Neural progenitor cell (in vitro differentiated cells): ENCODE data around the gene TAF6.

Source experiments
- EZH2 ChIP-seq: fragments of 200-600 bp; sonication (generic); IDR thresholded peaks from 2 replicates; pipeline ENCODE4 v1.6.1; 2017; ENCODE audit warnings: antibody characterized with exemption, mild to moderate bottlenecking, moderate library complexity
- TF ChIP-seq, protein P1 (sequence below): fragments of 200-600 bp; sonication (generic); IDR thresholded peaks from 2 replicates; pipeline ENCODE4 v1.5.1; 2017; ENCODE audit warnings: antibody characterized with exemption, mild to moderate bottlenecking

DNA sequence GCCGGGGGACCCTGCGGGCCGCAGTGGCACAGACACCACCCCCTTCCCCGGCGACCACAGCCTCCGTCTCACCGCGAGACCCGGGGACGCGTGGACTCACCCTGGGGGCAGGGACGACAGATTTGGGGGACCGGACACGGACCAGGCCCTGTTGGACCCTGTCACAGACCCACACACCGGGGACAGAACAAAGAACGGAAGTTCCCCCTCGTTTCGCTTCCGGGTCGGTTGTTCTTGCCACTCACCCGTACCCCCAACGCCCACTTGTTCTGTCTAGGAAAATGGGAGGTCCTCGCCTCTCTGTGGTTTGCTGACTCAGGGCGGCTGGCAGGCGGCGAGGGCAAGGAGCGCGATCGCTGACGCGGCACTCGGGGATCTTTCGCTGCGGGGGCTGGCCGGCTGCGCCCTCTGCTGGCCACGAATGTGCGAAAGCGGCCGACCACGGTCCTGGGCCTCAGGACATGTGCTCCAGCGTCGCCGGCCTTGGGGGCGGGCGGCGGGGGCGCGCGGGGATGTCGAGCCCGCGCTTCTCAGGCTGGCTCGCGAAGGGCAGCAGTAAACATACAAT lies 37.5 kb downstream of the TAF6 start, which contains the start of gene ZNF3:
- no peak for TF ChIP-seq EZH2
- TF ChIP-seq, protein P1, sequence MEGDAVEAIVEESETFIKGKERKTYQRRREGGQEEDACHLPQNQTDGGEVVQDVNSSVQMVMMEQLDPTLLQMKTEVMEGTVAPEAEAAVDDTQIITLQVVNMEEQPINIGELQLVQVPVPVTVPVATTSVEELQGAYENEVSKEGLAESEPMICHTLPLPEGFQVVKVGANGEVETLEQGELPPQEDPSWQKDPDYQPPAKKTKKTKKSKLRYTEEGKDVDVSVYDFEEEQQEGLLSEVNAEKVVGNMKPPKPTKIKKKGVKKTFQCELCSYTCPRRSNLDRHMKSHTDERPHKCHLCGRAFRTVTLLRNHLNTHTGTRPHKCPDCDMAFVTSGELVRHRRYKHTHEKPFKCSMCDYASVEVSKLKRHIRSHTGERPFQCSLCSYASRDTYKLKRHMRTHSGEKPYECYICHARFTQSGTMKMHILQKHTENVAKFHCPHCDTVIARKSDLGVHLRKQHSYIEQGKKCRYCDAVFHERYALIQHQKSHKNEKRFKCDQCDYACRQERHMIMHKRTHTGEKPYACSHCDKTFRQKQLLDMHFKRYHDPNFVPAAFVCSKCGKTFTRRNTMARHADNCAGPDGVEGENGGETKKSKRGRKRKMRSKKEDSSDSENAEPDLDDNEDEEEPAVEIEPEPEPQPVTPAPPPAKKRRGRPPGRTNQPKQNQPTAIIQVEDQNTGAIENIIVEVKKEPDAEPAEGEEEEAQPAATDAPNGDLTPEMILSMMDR = peak; percentile 94
